WERI-Rb-1 (cell line): ENCODE results near the gene RTTN.

Source experiments
- DNase-seq: peaks from one replicate; pipeline ENCODE4 v3.0.0-alpha.2; 2020
- H3K27ac ChIP-seq: fragments of 250-450 bp; sonication (Bioruptor Pico); 2 replicates; pipeline ENCODE4 v1.5.1; 2020; ENCODE audit warnings: mild to moderate bottlenecking, moderate library complexity
- H3K27me3 ChIP-seq: fragments of 250-450 bp; sonication (Bioruptor Pico); 2 replicates; pipeline ENCODE4 v1.5.1; 2021; ENCODE audit warnings: mild to moderate bottlenecking, low read depth, moderate library complexity; ENCODE audit not compliant: insufficient read depth, severe bottlenecking
- H3K36me3 ChIP-seq: fragments of 250-450 bp; sonication (Bioruptor Pico); 2 replicates; pipeline ENCODE4 v1.5.1; 2020; ENCODE audit warnings: mild to moderate bottlenecking, moderate library complexity
- H3K4me3 ChIP-seq: 2 replicates; pipeline ENCODE4 v1.5.1; 2011; ENCODE audit warnings: low read depth, mild to moderate bottlenecking, control low read depth, low read length
- H3K9me3 ChIP-seq: fragments of 250-450 bp; sonication (Bioruptor Pico); 2 replicates; pipeline ENCODE4 v1.5.1; 2021; ENCODE audit warnings: mild to moderate bottlenecking, moderate library complexity; ENCODE audit not compliant: severe bottlenecking
- TF ChIP-seq, protein P1 (sequence below): IDR thresholded peaks from 2 replicates; pipeline ENCODE4 v1.5.1; 2011; ENCODE audit warnings: low read depth, mild to moderate bottlenecking, control low read depth, inconsistent platforms, low read length

Gene RTTN

DNA sequence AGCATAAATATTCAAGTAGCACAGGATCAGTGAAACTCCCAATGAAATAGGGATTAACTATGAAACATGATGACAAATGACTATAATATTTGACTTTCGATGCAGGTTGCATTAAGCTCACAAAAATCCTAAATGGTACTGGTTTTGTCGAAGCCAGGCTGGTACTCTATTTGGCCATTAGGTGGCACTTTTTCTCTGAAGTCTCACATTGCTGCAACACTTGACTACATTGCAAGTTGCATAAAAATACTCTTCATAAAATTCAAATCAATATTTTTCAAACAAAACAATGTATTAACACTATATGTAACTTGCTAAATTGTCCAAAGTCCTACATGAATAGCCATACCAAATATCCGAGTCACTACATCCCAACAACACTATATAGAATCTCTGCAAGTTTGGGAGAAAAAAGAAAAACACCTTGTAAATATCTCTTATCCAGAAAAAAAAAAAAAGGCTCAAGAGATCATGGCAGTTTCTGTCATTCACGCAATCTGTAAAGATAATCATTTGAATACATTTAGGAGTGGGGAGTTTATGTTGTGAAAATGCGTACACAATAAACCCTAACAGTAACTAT lies 9.5 kb downstream of the RTTN start:
- no peaks in the 10 kb centered on the region for H3K27me3 ChIP-seq
- H3K4me3 ChIP-seq, result no peak overlapping the region
- no peak for DNase-seq
- no peak overlapping the region for H3K27ac ChIP-seq
- H3K36me3 ChIP-seq, result peaks cover 30% of the 10 kb centered on the region
- TF ChIP-seq, protein P1, sequence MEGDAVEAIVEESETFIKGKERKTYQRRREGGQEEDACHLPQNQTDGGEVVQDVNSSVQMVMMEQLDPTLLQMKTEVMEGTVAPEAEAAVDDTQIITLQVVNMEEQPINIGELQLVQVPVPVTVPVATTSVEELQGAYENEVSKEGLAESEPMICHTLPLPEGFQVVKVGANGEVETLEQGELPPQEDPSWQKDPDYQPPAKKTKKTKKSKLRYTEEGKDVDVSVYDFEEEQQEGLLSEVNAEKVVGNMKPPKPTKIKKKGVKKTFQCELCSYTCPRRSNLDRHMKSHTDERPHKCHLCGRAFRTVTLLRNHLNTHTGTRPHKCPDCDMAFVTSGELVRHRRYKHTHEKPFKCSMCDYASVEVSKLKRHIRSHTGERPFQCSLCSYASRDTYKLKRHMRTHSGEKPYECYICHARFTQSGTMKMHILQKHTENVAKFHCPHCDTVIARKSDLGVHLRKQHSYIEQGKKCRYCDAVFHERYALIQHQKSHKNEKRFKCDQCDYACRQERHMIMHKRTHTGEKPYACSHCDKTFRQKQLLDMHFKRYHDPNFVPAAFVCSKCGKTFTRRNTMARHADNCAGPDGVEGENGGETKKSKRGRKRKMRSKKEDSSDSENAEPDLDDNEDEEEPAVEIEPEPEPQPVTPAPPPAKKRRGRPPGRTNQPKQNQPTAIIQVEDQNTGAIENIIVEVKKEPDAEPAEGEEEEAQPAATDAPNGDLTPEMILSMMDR, result peak; percentile 42
- no peaks in the 10 kb centered on the region for H3K9me3 ChIP-seq

- no peak overlapping the region for H3K4me3 ChIP-seq
- H3K36me3 ChIP-seq, result peaks cover 30% of the 10 kb centered on the region
- TF ChIP-seq, protein P1, result no peak
Observed at GRCh38 chr18:70195014-70195614, 10.4 kb downstream of the RTTN start.

DNA sequence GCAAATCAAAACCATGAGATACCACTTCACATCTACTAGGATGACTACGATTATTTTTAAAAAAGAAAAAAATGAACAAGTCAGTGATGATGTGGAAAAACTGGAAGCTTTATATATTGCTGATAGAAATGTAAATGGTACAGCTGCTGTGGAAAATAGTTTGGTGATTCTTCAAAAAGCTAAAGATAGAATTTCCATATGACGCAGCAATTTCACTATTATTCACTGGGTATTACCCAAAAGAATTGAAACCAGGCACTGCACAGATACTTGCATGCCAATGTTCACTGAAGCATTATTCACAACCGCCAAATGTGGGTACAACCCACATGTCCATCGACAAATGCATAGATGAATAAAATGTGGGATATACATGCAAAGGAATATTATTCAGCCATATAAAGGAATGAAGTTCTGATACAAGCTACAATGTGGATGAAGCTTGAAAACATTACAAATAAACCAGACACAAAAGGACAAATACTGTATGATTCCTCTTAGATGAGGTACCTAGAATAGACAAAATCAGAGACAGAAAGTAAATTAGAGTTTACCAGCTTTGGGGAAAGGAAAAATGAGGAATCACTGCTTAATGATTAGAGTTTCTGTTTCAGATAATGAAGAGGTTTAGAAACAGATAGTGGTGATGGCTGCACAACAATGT lies 11.1 kb downstream of the RTTN start:
- Histone ChIP-seq H3K27ac (no peak overlapping the region), H3K9me3 (no peaks in the 10 kb centered on the region), H3K27me3 (no peaks in the 10 kb centered on the region), H3K36me3 (peaks cover 30% of the 10 kb centered on the region), H3K4me3 (no peak overlapping the region)
- TF ChIP-seq, protein P1, result no peak
- no peak for DNase-seq

More at GRCh38 chr18:70195014-70195614, 10.4 kb downstream of the RTTN start:
- Histone ChIP-seq H3K27ac (no peak overlapping the region), H3K27me3 (no peaks in the 10 kb centered on the region), H3K9me3 (no peaks in the 10 kb centered on the region)
- no peak for DNase-seq

DNA sequence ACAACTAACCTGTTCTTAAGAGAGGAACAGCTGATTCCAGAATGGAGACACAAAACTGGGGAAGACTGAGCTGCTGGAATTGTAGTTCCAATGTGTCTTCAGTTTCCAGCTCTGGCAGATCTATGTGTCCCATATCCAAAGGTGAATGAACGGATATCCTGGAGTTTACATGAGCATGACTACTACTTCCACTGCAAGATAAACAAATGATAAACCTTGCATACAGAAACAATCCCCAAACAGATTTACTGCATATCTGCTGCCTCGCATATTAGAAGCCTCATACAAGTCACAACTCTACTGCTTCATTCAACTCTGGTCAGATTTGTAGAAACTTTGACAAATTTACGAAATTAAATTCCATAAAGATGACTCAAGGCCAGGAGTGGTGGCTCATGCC lies 15.0 kb downstream of the RTTN start:
- TF ChIP-seq, protein P1, result no peak
- Histone ChIP-seq H3K36me3 (peaks cover 8% of the 10 kb centered on the region), H3K4me3 (no peak overlapping the region)

GRCh38 chr18:70188113-70188512 lies 17.4 kb downstream of the RTTN start:
- Histone ChIP-seq H3K9me3 (no peaks in the 10 kb centered on the region), H3K4me3 (no peak overlapping the region), H3K36me3 (peaks cover 3% of the 10 kb centered on the region), H3K27me3 (no peaks in the 10 kb centered on the region), H3K27ac (no peak overlapping the region)
- TF ChIP-seq, protein P1, result no peak
- DNase-seq, result no peak

More for the DNA sequence above, 15.0 kb downstream of the RTTN start:
- Histone ChIP-seq H3K9me3 (no peaks in the 10 kb centered on the region), H3K27ac (no peak overlapping the region), H3K27me3 (no peaks in the 10 kb centered on the region)
- DNase-seq, result no peak
